Mesenteric fat pad (tissue), 1 donor: ENCODE measurements around the gene VTI1A. TPM values are rescaled to one million over a fixed set of nuclear protein-coding genes. Genes with fewer than 3 reads are reported as not detected.
"Not testable (repeated sequence)": the region's sequence is repeated elsewhere in the genome, so short reads cannot be mapped to it uniquely, and the experiment has no call there.

Source experiments
- DNase-seq: peaks from one replicate; pipeline ENCODE4 v3.0.0-alpha.2; 2020; ENCODE audit warnings: low spot score
- total RNA-seq: library from RNA; stranded (reverse); fragmentation: NEBNext Ultra II Directional; extraction: Animal tissue kit (Norgen Biotek cat#: 25700); gene quantifications from one replicate; pipeline ENCODE4 v1.2.1, GENCODE V29; 2021
- donor health status: DM: yes; HTN: yes; CAD: no.

Gene VTI1A
- total RNA-seq, 1 donor from 2014 or later: 36.1 TPM

DNA sequence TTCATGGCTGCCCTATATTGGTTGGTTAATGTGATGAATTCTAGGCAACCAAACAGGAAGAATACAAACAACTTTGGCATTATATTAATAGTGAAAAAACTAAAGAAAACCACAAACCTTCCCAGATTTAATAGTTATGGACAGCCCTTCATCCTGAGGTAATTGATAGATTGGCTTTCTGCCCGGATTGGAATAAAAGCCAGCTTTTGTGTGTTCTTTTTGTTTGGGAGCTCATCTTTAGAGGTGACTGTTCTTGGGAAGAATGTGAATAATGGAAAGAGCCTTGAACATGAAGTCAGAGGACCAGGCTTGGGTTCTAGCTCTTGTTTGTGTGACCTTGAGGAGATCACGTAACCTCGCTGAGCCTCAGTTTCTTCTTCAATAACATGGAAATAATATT lies 92.3 kb downstream of the VTI1A start:
- DNase-seq: no peak

DNA sequence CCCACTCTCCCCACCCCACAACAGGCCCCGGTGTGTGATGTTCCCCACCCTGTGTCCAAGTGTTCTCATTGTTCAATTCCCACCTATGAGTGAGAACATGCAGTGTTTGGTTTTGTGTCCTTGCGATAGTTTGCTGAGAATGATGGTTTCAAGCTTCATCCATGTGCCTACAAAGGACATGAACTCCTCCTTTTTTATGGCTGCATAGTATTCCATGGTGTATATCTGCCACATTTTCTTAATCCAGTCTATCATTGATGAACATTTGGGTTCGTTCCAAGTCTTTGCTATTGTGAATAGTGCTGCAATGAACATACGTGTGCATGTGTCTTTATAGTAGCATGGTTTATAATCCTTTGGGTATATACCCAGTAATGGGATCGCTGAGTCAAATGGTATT lies 95.8 kb downstream of the VTI1A start:
- DNase-seq: not testable (repeated sequence)

DNA sequence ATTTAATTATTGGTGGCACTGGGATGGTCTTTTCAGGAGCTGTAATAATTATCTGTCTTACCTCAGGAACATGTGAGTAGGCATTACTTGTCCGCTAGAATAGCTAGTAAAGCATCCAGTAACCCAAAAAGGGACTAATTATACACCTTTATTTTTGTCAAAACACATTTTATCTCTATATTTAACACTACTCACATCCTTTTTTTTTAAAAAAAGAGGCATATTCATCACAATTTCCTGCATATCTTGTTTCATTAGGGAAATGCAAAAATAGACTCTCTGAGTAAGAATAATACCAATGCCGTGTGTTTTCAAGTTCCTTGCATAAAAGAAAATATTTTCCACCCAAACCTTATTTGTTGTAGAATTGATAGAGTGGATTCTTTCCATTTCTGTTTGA lies 99.5 kb downstream of the VTI1A start:
- DNase-seq: no peak

GRCh38 chr10:112548535-112549276 lies 101.7 kb downstream of the VTI1A start:
- no peak for DNase-seq

- no peak for DNase-seq
Measured at GRCh38 chr10:112552593-112553110, 105.6 kb downstream of the VTI1A start.

DNA sequence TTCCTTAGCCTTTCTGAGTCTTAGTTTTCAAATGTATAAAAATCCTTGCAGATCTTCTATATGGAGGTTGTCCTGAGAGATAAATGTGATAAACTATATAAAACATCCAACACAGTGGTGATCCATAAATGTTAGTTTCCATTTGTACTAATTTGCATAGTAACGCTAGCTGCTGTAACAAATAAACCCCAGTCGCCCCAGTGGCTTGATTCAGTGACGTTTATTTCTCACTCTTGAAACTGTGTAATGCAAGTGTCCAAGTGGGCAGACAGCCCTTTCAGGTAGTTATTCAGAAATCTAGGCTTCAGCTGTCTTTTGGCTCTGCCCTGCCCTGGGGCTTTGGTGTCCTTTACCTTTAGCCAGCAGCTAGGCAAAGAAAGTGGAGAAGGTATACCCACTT lies 106.3 kb downstream of the VTI1A start:
- DNase-seq: no peak

DNA sequence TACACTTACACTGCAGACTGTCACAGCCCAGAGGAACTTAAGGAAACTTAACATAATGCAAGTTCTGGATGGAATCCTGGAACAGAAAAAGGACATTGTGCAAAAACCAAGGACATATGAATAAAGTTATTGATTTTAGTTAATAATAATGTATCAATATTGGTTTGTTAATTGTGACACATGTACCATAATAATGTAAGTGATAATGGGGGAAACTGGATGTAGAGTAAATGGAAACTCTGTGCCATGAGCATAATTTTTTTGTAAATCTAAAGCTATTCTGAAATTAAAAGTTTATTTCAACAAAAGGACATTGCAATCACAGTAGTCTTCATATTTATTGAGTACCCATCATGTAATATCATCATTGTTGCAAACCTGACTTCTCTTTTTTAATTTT lies 107.2 kb downstream of the VTI1A start:
- no peak for DNase-seq

DNA sequence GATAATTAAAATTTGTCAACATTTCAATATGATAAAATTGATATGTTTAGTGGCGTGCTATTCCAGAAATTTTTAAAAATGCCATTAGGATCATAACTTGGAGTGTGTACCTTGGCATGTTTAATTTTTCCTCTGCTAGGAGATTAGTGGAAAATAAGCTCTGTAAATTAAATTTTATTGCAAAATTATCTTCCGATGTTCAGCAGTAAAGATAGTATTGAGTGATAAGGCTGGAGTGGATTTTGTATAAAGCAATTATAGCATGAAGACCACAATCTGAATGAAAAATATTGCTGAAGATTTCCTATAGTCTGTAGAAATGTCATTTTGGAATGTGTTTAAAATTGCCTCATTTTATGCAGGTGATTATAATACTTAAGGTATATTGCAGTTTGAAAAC lies 110.2 kb downstream of the VTI1A start:
- no peak for DNase-seq

DNA sequence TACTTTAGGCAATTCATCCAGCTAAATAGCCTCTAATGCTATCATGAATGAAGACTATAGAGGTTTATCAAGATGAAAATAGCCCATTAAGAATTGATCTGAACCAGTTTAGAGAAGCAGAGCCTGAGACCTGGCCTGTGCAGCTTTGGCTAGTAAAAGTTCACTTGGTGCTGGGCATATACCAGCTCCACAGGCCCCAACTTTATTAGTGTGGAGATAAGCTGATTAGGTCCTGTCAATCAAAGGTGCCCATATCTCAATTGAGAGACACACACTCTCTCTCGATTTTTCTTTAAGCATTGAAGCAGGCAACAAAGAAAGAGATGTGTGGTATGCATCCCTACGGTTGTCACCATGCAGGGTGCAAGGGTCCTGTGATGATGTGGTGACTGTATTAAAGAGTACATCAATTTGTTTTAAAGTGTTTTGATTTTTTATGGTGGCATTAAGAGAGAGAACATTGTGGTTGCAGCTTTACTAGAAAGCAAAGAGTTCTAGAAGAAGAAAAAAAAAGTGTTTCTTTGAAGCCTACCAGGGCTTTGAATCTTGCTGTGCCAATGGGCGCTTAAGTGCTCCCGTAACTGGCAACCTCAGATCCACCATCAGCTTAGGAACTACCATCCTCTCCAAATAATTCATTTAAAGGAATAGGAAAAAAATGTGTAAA lies 111.6 kb downstream of the VTI1A start:
- no peak for DNase-seq

DNA sequence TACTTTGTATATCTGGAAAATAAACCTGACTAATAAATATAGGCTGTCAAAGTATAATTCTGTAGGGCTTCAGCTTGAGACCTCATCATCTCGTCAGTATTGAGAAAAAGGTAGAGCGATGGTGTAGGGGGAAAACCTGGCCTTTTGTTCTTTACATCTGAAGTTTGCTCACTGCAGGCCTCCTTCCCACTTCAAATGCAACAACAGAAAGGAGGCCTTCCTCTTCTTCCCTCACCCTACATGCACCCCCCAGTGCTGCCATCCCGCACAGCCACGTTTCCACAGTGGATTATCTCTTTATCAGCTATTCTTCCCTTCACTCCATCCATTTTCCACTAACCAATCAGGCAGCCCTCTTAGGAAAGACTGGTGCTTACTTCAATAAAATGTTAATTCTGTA lies 112.3 kb downstream of the VTI1A start:
- DNase-seq: no peak

- no peak for DNase-seq
Measured at GRCh38 chr10:112562122-112562521, 115.1 kb downstream of the VTI1A start.

- no peak for DNase-seq
Measured at GRCh38 chr10:112562809-112563663, 116.0 kb downstream of the VTI1A start.

- no peak for DNase-seq
Measured at GRCh38 chr10:112564337-112564736, 117.3 kb downstream of the VTI1A start.

GRCh38 chr10:112565434-112566053 lies 118.5 kb downstream of the VTI1A start:
- no peak for DNase-seq

DNA sequence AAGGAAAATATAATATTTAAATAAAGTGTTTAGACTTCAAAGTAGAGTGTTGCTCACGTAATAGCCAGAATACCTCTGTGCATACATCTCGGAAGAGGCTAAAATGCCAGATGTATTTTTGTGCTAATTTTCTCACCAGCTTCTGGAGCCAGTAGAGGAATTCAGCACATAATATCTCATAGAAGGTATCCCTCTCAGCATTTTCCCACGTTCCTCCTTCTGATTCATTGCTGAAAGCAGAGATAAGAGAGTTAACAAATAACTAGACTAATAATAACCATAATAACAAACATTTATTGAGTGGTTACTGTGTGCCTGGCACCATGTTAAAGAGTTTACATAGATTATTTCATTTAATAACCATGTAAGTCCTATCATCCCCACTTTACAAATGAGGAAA lies 123.6 kb downstream of the VTI1A start:
- DNase-seq: no peak

DNA sequence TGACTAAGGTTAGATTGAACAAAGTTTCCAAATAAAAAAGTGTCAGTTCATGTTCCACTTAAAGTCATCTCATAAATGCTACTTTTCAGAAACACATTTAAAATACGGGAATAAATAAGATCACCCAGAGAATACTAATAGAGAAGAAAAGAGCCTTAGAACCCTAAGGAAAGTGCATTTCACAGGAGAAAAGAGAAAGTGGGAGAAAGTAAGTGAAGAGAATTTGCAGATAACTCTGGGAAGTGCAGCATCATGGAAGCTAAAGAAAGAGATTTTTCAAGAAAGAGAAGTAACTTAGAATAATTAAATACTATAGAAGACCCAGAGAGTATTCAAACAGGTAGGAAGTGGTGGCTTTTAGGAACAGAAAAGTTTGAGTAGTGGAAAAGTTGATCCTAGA lies 132.6 kb downstream of the VTI1A start:
- no peak for DNase-seq

DNA sequence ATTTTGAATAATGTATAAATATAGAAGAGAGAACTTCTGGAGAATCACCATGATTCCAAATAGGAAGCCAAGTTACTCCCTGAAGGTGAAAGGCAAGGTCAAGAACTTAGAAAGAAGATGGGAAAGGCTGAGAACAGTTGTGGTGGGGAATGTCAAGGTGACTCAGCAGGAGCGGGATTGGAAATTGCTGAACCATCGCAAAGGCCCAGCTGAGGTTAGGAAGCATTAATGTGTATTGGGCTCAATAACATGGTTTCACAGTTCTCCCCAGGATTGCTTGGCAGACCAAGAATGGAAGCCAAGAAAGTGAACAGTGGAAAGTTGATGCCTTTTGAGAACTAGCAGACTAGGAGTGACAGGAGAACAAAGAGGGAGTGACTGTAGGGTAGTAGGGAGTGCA lies 133.3 kb downstream of the VTI1A start:
- DNase-seq: no peak

DNA sequence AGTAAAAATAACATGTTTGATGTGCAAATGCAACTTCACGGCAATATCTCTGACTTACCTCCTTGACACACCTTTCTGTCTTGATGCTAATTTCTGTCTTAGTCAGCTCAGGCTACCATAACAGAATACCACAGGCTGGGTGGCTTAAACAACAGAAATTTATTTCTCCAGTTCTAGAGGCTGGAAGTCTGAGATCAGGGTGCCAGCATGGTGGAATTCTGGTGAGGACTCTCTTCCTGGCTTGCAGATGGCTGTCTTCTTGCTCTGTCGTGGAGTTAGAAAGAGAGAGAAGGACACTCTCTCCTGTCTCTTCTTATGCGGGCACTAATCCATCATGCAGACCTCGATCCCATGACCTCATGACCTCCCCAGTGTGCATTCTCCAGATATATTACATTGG lies 134.9 kb downstream of the VTI1A start:
- DNase-seq: no peak

- no peak for DNase-seq
Measured at GRCh38 chr10:112583236-112583939, 136.4 kb downstream of the VTI1A start.

- no peak for DNase-seq
Measured at GRCh38 chr10:112584276-112584675, 137.3 kb downstream of the VTI1A start.

DNA sequence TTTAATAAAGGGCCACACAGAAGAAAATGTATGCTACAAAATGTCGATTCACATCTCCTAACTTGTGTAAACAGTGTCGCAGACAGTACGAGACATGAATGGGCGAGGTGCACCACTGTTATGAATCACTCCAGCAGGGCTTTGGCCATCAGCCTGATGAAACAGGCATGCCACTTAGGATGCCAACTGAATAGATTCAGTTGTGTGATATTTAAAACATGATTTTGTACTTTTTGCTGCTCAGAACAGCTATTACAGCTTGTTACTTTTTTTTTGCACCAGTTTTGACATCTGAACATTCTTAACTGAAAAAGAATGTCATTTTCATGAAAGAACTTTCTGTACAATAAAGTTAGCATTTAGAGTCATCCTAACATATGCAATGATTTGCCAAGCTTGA lies 138.1 kb downstream of the VTI1A start:
- no peak for DNase-seq
